Measurements from ENCODE around the gene MYF5.

- TF ChIP-seq POLR2A (IDR thresholded peaks at IDR 0.05): no peak
- TF ChIP-seq, protein P1, sequence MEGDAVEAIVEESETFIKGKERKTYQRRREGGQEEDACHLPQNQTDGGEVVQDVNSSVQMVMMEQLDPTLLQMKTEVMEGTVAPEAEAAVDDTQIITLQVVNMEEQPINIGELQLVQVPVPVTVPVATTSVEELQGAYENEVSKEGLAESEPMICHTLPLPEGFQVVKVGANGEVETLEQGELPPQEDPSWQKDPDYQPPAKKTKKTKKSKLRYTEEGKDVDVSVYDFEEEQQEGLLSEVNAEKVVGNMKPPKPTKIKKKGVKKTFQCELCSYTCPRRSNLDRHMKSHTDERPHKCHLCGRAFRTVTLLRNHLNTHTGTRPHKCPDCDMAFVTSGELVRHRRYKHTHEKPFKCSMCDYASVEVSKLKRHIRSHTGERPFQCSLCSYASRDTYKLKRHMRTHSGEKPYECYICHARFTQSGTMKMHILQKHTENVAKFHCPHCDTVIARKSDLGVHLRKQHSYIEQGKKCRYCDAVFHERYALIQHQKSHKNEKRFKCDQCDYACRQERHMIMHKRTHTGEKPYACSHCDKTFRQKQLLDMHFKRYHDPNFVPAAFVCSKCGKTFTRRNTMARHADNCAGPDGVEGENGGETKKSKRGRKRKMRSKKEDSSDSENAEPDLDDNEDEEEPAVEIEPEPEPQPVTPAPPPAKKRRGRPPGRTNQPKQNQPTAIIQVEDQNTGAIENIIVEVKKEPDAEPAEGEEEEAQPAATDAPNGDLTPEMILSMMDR (IDR thresholded peaks at IDR 0.05): no peak
- no peak for TF ChIP-seq EP300 (IDR thresholded peaks at IDR 0.05)
Observed at GRCh38 chr12:80763874-80764273, 47.2 kb downstream of the MYF5 start.

Data from ovary (tissue), 3 donors.